H1 (cell line): ENCODE measurements around the gene EIF4ENIF1. TPM values are rescaled to one million over a fixed set of nuclear protein-coding genes. Genes with fewer than 3 reads are reported as not detected.

Source experiments
- YY1 ChIP-seq: IDR thresholded peaks from 2 replicates; pipeline ENCODE4 v1.6.1; 2011; ENCODE audit warnings: low read depth, mild to moderate bottlenecking, low read length
- polyA plus RNA-seq, 7 experiments: library from polyadenylated mRNA; depleted of rRNA in 3 of 7; stranded (reverse) in 5 of 7; unstranded in 2 of 7; fragments of >200 nt in 5 of 7; fragments of 200-250 nt in 2 of 7; gene quantifications; 1 replicate in 5 of 7; 2 replicates in 1 of 7; 4 replicates in 1 of 7; pipeline versions ENCODE4 v1.2.1 to v1.2.3, GENCODE V29; 2011 to 2013; ENCODE audit warnings: missing spikeins in 2 of 7, mixed read lengths in 2 of 7
- total RNA-seq: library from RNA; stranded (reverse); fragmentation: NEBNext Ultra II Directional; extraction: Animal tissue kit (Norgen Biotek cat#: 25700); gene quantifications from 2 replicates; pipeline ENCODE4 v1.2.1, GENCODE V29; 2021

EIF4ENIF1 gene
- total and polyA plus RNA-seq, 2 of the 8 experiments (the other 6 are each of a cell fraction or from before 2014, with no cell fraction given) = 21.9 to 23.6 TPM

- no peak for TF ChIP-seq YY1
Observed at GRCh38 chr22:31520051-31520450, 30.4 kb upstream of the EIF4ENIF1 start (continued).
